SK-N-SH (cell line): ENCODE measurements around the gene AUTS2.

Experiments used
- RCOR1 ChIP-seq: fragments of 150-350 bp; IDR thresholded peaks from 2 replicates; pipeline ENCODE4 v1.6.1; 2017; ENCODE audit warnings: antibody characterized with exemption, low read length
- RFX5 ChIP-seq: IDR thresholded peaks from 2 replicates; pipeline ENCODE4 v1.6.1; 2012; ENCODE audit warnings: mild to moderate bottlenecking, improper control_type of control experiment, low read length
- RXRA ChIP-seq: IDR thresholded peaks from 2 replicates; pipeline ENCODE4 v1.4.0; 2012; ENCODE audit warnings: low read depth, mild to moderate bottlenecking, borderline replicate concordance
- TF ChIP-seq, protein P1 (sequence below): fragments of 200-600 bp; sonication (generic); IDR thresholded peaks from 2 replicates; pipeline ENCODE4 v1.6.1; 2017; ENCODE audit warnings: antibody characterized with exemption, mild to moderate bottlenecking, moderate library complexity
- TF ChIP-seq, protein P2 (sequence below): IDR thresholded peaks from 2 replicates; pipeline ENCODE4 v1.6.1; 2012; ENCODE audit warnings: mild to moderate bottlenecking, low read depth, low read length, moderate library complexity

DNA sequence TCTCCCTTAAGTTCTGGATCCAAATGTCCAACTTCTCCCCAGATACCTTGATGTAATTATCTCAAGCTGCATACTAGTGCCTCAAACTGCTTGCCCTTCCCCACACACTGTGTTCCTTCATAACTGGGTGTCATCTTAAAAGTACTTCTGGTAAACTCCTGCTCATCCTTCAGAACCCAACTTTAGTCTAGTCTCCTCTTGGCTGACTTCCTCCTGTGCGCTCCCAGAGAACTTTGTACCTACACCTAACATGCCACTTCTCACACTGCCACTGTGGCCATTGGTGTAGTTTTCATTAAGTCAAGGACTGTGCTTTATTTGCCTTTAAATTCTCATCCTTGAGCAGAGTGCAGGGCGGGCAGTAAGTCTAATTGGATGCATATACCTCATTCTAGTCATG, 958.5 kb downstream of the AUTS2 start:
- TF ChIP-seq, protein P1, sequence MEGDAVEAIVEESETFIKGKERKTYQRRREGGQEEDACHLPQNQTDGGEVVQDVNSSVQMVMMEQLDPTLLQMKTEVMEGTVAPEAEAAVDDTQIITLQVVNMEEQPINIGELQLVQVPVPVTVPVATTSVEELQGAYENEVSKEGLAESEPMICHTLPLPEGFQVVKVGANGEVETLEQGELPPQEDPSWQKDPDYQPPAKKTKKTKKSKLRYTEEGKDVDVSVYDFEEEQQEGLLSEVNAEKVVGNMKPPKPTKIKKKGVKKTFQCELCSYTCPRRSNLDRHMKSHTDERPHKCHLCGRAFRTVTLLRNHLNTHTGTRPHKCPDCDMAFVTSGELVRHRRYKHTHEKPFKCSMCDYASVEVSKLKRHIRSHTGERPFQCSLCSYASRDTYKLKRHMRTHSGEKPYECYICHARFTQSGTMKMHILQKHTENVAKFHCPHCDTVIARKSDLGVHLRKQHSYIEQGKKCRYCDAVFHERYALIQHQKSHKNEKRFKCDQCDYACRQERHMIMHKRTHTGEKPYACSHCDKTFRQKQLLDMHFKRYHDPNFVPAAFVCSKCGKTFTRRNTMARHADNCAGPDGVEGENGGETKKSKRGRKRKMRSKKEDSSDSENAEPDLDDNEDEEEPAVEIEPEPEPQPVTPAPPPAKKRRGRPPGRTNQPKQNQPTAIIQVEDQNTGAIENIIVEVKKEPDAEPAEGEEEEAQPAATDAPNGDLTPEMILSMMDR, result no peak
- TF ChIP-seq RXRA (no peak), RCOR1 (no peak), RFX5 (no peak)
- TF ChIP-seq, protein P2, sequence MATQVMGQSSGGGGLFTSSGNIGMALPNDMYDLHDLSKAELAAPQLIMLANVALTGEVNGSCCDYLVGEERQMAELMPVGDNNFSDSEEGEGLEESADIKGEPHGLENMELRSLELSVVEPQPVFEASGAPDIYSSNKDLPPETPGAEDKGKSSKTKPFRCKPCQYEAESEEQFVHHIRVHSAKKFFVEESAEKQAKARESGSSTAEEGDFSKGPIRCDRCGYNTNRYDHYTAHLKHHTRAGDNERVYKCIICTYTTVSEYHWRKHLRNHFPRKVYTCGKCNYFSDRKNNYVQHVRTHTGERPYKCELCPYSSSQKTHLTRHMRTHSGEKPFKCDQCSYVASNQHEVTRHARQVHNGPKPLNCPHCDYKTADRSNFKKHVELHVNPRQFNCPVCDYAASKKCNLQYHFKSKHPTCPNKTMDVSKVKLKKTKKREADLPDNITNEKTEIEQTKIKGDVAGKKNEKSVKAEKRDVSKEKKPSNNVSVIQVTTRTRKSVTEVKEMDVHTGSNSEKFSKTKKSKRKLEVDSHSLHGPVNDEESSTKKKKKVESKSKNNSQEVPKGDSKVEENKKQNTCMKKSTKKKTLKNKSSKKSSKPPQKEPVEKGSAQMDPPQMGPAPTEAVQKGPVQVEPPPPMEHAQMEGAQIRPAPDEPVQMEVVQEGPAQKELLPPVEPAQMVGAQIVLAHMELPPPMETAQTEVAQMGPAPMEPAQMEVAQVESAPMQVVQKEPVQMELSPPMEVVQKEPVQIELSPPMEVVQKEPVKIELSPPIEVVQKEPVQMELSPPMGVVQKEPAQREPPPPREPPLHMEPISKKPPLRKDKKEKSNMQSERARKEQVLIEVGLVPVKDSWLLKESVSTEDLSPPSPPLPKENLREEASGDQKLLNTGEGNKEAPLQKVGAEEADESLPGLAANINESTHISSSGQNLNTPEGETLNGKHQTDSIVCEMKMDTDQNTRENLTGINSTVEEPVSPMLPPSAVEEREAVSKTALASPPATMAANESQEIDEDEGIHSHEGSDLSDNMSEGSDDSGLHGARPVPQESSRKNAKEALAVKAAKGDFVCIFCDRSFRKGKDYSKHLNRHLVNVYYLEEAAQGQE, result no peak
